Esophagus (tissue), 2 donors: ENCODE results near the gene SLC24A3. TPM values are rescaled to one million over a fixed set of nuclear protein-coding genes. Genes with fewer than 3 reads are reported as not detected.

Experiments used
- H3K27ac ChIP-seq, 2 donors: one replicate each; pipeline ENCODE4 v1.5.1; 2013; ENCODE audit warnings: low read depth in 2 of 2, mild to moderate bottlenecking in 2 of 2, inconsistent platforms in 1 of 2, low read length in 1 of 2, moderate library complexity in 1 of 2
- H3K27me3 ChIP-seq, 2 donors: one replicate each; pipeline ENCODE4 v1.6.1; 2013; ENCODE audit warnings: low read length in 2 of 2, control low read depth in 1 of 2, mild to moderate bottlenecking in 1 of 2; ENCODE audit not compliant: insufficient read depth in 2 of 2, control insufficient read depth in 1 of 2
- H3K36me3 ChIP-seq, 2 donors: one replicate each; pipeline ENCODE4 v1.6.1; 2013; ENCODE audit warnings: low read length in 1 of 2; ENCODE audit not compliant: control insufficient read depth in 2 of 2, insufficient read depth in 2 of 2
- H3K4me1 ChIP-seq, 2 donors: one replicate each; pipeline ENCODE4 v1.6.1; 2013; ENCODE audit warnings: low read length in 1 of 2; ENCODE audit not compliant: control insufficient read depth in 2 of 2, insufficient read depth in 2 of 2
- H3K4me3 ChIP-seq, 2 donors: one replicate each; pipeline ENCODE4 v1.5.1; 2013; ENCODE audit warnings: low read length in 2 of 2, mild to moderate bottlenecking in 2 of 2, low read depth in 1 of 2, moderate library complexity in 1 of 2
- H3K9me3 ChIP-seq, 2 donors: one replicate each; pipeline ENCODE4 v1.6.1; 2013; ENCODE audit warnings: mild to moderate bottlenecking in 2 of 2, low read depth in 1 of 2, low read length in 1 of 2, moderate library complexity in 1 of 2; ENCODE audit not compliant: control insufficient read depth in 2 of 2, insufficient read depth in 1 of 2
- WGBS, 2 donors: extraction: QIAGEN DNeasy Blood & Tissue Kit; methylation state at CpG; one replicate each; pipeline ENCODE4 v1.1.7; 2013; 5-methylcytosine and 5-hydroxymethylcytosine counted together
- polyA plus RNA-seq, 2 donors: library from polyadenylated mRNA; stranded (reverse); fragments of 200-250 nt; gene quantifications; one replicate each; pipeline ENCODE4 v1.2.3, GENCODE V29; 2013
- donor health status: healthy with polysubstance abuse.
- donor health status: Bipolar disorder and iron deficiency.

The SLC24A3 gene
- polyA plus RNA-seq, 2 donors, result 6.5 to 7.3 TPM

- Histone ChIP-seq H3K27me3 (no peaks in the 10 kb centered on the region), H3K27ac (no peak overlapping the region), H3K4me1 (no peaks in the 10 kb centered on the region), H3K9me3 (no peaks in the 10 kb centered on the region), H3K4me3 (no peak overlapping the region), H3K36me3 (no peaks in the 10 kb centered on the region)
- WGBS, 2 donors, result 67 to 70% methylated on average over 8 of the region's 8 CpGs
Observed at GRCh38 chr20:19560881-19561480, 348.5 kb downstream of the SLC24A3 start.

- Histone ChIP-seq H3K27ac (no peak overlapping the region), H3K4me3 (no peak overlapping the region), H3K4me1 (no peaks in the 10 kb centered on the region), H3K36me3 (no peaks in the 10 kb centered on the region), H3K27me3 (no peaks in the 10 kb centered on the region), H3K9me3 (no peaks in the 10 kb centered on the region)
- 69 to 80% methylated on average over 4 of the region's 4 CpGs for WGBS, 2 donors
Observed at GRCh38 chr20:19562426-19562825, 350.0 kb downstream of the SLC24A3 start.

- Histone ChIP-seq H3K4me3 (no peak overlapping the region), H3K36me3 (no peaks in the 10 kb centered on the region), H3K9me3 (no peaks in the 10 kb centered on the region), H3K27ac (no peak overlapping the region), H3K4me1 (no peaks in the 10 kb centered on the region), H3K27me3 (no peaks in the 10 kb centered on the region)
- WGBS, 2 donors, result 93 to 96% methylated on average over 3 of the region's 3 CpGs
Observed at GRCh38 chr20:19564261-19564660, 351.8 kb downstream of the SLC24A3 start.

GRCh38 chr20:19565736-19566135, 353.3 kb downstream of the SLC24A3 start:
- Histone ChIP-seq H3K4me3 (no peak overlapping the region), H3K27ac (no peak overlapping the region), H3K9me3 (no peaks in the 10 kb centered on the region), H3K27me3 (no peaks in the 10 kb centered on the region), H3K4me1 (no peaks in the 10 kb centered on the region), H3K36me3 (no peaks in the 10 kb centered on the region)
- 70 to 76% methylated on average over 2 of the region's 2 CpGs for whole genome bisulfite sequencing, 2 donors

- 58 to 73% methylated on average over 3 of the region's 3 CpGs for WGBS, 2 donors
- no peaks in the 10 kb centered on the region for H3K27me3 ChIP-seq
- H3K9me3 ChIP-seq, result no peaks in the 10 kb centered on the region
- no peak overlapping the region for H3K4me3 ChIP-seq
- no peaks in the 10 kb centered on the region for H3K4me1 ChIP-seq
- H3K36me3 ChIP-seq, result no peaks in the 10 kb centered on the region
- H3K27ac ChIP-seq, result no peak overlapping the region
Observed at GRCh38 chr20:19566226-19566945, 353.9 kb downstream of the SLC24A3 start.

DNA sequence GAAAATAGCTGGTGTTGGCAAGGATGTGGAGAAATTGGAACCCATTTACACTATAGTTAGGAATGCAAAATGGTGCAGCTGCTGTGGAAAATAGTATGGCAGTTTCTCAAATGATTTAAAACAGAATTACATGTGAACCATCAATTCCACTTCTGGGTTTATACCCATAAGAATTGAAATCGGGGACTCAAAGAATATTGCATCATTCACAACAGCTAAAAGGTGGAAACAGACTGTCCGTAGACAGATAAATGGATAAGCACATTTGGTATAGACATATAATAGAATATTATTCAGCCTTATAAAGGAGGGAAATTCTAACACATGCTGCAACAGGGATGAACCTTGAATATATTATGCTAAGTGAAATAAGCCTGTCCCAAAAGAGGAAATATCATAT, 355.7 kb downstream of the SLC24A3 start:
- H3K4me3 ChIP-seq, result no peak overlapping the region
- no peaks in the 10 kb centered on the region for H3K4me1 ChIP-seq
- H3K9me3 ChIP-seq, result no peaks in the 10 kb centered on the region
- no peak overlapping the region for H3K27ac ChIP-seq
- WGBS, 2 donors, result 90 to 93% methylated on average over 2 of the region's 2 CpGs
- H3K36me3 ChIP-seq, result no peaks in the 10 kb centered on the region
- H3K27me3 ChIP-seq, result no peaks in the 10 kb centered on the region

DNA sequence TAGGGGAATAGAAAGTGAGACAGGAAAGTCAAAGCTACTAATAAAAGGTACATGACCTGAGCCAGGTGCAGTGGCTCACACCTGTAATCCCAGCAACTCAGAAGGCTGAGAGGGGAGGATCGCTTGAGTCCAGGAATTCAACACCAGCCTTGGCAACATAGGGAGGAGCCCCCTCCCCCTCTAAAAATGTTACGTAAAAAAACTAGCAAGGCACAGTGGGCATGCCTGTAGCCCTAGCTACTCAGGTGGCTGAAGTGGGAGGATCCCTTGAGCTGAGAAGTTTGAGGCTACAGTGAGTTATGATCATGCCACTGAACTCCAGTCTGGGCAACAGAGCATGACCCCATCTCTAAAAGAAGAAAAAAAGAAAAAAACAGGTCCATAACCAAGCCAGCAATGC, 359.6 kb downstream of the SLC24A3 start:
- 90 to 95% methylated on average over 2 of the region's 2 CpGs for WGBS, 2 donors
- no peaks in the 10 kb centered on the region for H3K27me3 ChIP-seq

GRCh38 chr20:19577692-19578091, 365.2 kb downstream of the SLC24A3 start:
- H3K9me3 ChIP-seq, result no peaks in the 10 kb centered on the region
- no peak overlapping the region for H3K4me3 ChIP-seq
- WGBS, 2 donors, result 83 to 85% methylated on average over 3 of the region's 3 CpGs
- no peak overlapping the region for H3K27ac ChIP-seq
- no peaks in the 10 kb centered on the region for H3K36me3 ChIP-seq
- no peaks in the 10 kb centered on the region for H3K27me3 ChIP-seq
- H3K4me1 ChIP-seq, result no peaks in the 10 kb centered on the region

More for the DNA sequence above, 359.6 kb downstream of the SLC24A3 start:
- no peaks in the 10 kb centered on the region for H3K4me1 ChIP-seq
- no peaks in the 10 kb centered on the region for H3K36me3 ChIP-seq
- no peak overlapping the region for H3K27ac ChIP-seq
- H3K9me3 ChIP-seq, result no peaks in the 10 kb centered on the region
- no peak overlapping the region for H3K4me3 ChIP-seq

DNA sequence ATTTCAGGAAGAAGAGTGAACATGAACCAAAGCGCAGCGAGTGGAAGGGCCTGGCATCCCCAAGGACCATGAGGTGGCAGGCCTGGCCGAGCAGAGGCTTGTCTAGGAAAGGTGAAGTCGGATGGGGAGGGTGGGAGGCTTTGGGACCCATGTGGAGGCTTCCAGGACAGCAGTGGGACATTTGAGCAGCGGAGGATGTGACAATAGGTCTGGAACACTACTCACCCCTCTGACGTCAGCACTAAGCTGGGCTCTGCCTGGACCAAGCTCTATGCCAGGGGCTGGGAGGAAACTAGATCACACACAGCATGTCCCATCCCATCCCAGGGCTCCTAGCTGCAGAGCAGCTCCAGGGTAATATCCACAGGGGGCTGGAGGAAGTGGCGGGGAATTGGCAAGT, 370.3 kb downstream of the SLC24A3 start:
- no peak overlapping the region for H3K27ac ChIP-seq
- no peak overlapping the region for H3K4me3 ChIP-seq
- H3K4me1 ChIP-seq, result no peaks in the 10 kb centered on the region
- WGBS, 2 donors, result 72 to 73% methylated on average over 7 of the region's 7 CpGs
- H3K27me3 ChIP-seq, result no peaks in the 10 kb centered on the region
- H3K9me3 ChIP-seq, result no peaks in the 10 kb centered on the region
- no peaks in the 10 kb centered on the region for H3K36me3 ChIP-seq
